Mucosa of descending colon (tissue), 3 donors: ENCODE results near the gene CAPN2. TPM values are rescaled to one million over a fixed set of nuclear protein-coding genes. Genes with fewer than 3 reads are reported as not detected.
A peak's percentile ranks its signal among the peaks of the same experiment; 100 is the strongest.

Experiments used
- ATAC-seq: fragments of 200-7000 bp; cut with Tn5 transposase; one replicate; pipeline ENCODE4 v1.9.1; 2020; ENCODE audit warnings: mild to moderate bottlenecking, moderate library complexity
- DNase-seq, 3 donors: peaks; one replicate each; pipeline ENCODE4 v3.0.0-alpha.2; 2020
- H3K36me3 ChIP-seq: fragments of 200-600 bp; one replicate; pipeline ENCODE4 v1.8.0; 2021; ENCODE audit warnings: low read depth, mild to moderate bottlenecking
- H3K4me1 ChIP-seq: fragments of 200-600 bp; one replicate; pipeline ENCODE4 v1.8.0; 2021; ENCODE audit warnings: low read depth, mild to moderate bottlenecking
- H3K4me3 ChIP-seq: fragments of 200-600 bp; one replicate; pipeline ENCODE4 v1.8.0; 2021; ENCODE audit warnings: mild to moderate bottlenecking
- H3K9me3 ChIP-seq: fragments of 200-600 bp; one replicate; pipeline ENCODE4 v1.8.0; 2021; ENCODE audit warnings: mild to moderate bottlenecking
- intact Hi-C, 2 donors: fragments of 100-400 bp; cut with DNase I in 1 of 2; cut with micrococcal nuclease in 1 of 2; formaldehyde crosslinking; loops; one replicate each; pipeline versions ENCODE4 v1.11.0 to v1.11.1; 2022; cut with DNase I, micrococcal nuclease
- total RNA-seq, 3 donors: library from RNA; stranded (reverse); fragmentation: NEBNext Ultra II Directional in 2 of 3; extraction: Animal tissue kit (Norgen Biotek cat#: 25700) in 2 of 3; gene quantifications; one replicate each; pipeline versions ENCODE4 v1.2.1 to v1.2.4, GENCODE V29; 2021 to 2023
- TF ChIP-seq, protein P1 (sequence below): fragments of 200-600 bp; IDR thresholded peaks from one replicate; pipeline ENCODE4 v1.8.0; 2022; ENCODE audit warnings: antibody characterized with exemption, mild to moderate bottlenecking
- donor health status: DM: no; HTN: no; CAD: no; lungs with moderate emphysema.
- donor health status: DM: no; HTN: no; CAD: no.
- donor health status: DM: no; HTN: yes; CAD: no.

Gene CAPN2
- total RNA-seq, 3 donors from 2014 or later: 200 to 417 (median 305) TPM

DNA sequence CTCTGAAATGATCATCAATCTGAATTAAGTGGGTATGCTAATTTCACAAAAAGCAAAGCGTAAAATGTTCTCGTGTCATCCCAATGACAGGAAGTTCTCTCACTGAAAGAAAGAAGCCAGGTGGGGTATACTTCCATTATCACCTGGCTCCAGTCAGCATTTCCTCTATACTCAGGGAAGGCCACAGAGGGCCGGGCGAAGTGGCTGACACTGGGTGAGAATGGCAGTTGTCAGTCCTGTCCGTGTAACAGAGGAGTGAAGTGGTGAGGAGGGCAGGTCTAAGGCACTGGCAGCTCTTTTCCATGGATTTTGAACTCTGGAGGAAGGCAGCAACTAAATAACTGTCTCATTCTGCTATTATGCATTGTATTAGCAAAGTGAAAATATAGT lies 60.4 kb downstream of the CAPN2 start:
- Histone ChIP-seq H3K4me3 (no peak overlapping the region), H3K4me1 (peaks cover 2% of the 10 kb centered on the region), H3K36me3 (no peaks in the 10 kb centered on the region), H3K9me3 (no peaks in the 10 kb centered on the region)
- intact Hi-C loops: no loop called here
- TF ChIP-seq, protein P1, sequence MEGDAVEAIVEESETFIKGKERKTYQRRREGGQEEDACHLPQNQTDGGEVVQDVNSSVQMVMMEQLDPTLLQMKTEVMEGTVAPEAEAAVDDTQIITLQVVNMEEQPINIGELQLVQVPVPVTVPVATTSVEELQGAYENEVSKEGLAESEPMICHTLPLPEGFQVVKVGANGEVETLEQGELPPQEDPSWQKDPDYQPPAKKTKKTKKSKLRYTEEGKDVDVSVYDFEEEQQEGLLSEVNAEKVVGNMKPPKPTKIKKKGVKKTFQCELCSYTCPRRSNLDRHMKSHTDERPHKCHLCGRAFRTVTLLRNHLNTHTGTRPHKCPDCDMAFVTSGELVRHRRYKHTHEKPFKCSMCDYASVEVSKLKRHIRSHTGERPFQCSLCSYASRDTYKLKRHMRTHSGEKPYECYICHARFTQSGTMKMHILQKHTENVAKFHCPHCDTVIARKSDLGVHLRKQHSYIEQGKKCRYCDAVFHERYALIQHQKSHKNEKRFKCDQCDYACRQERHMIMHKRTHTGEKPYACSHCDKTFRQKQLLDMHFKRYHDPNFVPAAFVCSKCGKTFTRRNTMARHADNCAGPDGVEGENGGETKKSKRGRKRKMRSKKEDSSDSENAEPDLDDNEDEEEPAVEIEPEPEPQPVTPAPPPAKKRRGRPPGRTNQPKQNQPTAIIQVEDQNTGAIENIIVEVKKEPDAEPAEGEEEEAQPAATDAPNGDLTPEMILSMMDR: no peak
- no peak for DNase-seq
- ATAC-seq: no peak

DNA sequence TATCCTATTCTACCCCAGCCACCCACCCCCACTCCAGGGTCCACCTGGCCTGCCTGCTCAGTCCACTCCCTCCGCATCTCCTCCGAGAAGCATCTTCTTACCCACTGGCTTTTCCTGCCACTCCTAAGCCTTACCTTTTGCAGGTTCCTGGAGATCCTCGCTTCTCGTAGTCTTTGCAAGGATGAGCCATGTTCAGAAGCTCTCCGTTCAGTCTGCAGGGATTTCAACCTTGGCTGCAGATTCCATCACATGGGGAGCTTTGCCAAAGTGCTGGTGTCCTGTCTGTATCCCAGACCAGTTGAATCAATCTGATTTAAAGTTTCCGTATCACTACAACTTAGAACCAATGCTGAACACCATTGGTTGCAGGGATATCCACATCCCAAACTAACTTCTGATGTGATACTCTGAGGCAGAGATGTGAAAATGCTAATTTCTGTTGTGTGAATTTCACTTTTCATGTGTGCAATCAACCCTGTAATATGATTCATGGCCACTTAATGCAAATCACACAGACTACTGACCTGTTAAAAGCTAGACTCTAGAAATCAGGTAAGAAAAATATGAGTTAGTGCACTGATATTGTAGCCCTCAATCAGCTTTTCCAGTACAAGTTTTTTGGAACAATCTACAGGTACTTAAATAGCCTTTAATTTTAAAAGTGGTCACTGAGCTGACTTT lies 61.9 kb downstream of the CAPN2 start:
- ATAC-seq (no peak), DNase-seq (no peak)
- Histone ChIP-seq H3K4me3 (no peak overlapping the region), H3K36me3 (no peaks in the 10 kb centered on the region), H3K9me3 (no peaks in the 10 kb centered on the region), H3K4me1 (peaks cover 2% of the 10 kb centered on the region)
- TF ChIP-seq, protein P1: no peak
- intact Hi-C loops: no loop called here

DNA sequence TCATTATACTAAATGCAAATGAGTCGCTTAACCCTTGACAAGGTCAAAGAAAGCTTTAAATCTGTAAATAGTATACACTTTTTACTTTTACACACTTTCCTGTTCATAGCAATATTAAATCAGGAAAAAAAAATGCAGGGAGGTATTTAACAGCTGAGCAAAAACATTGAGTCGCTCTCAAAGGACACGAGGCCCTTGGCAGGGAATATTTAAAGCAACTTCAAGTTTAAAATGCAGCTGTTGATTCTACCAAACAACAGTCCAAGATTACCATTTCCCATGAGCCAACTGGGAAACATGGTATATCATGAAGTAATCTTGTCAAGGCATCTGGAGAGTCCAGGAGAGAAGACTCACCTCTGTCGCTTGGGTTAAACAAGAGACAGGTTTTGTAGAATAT lies 62.7 kb downstream of the CAPN2 start:
- DNase-seq (no peak), ATAC-seq (no peak)
- H3K36me3 ChIP-seq: no peaks in the 10 kb centered on the region
- intact Hi-C loops: no loop called here
- no peak overlapping the region for H3K4me3 ChIP-seq
- TF ChIP-seq, protein P1: no peak
- peaks cover 2% of the 10 kb centered on the region for H3K4me1 ChIP-seq
- no peaks in the 10 kb centered on the region for H3K9me3 ChIP-seq

DNA sequence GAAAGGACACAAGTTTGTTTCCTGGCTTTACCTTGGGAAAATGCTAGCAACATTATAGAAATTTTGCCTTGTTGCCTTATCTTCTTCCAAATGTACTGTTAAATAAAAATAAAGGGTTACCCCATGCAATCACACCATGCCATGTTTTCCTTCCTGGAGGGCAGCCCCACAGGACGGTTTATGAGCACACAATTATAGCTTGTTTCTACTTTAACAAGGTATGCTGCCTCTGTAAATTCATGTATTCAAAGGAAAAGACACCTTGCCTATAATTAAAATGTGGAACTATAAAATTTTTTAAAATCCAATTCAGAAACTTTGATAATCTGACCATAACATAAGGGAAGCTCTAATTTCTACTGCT lies 63.4 kb downstream of the CAPN2 start:
- H3K4me1 ChIP-seq: peaks cover 2% of the 10 kb centered on the region
- no peak overlapping the region for H3K4me3 ChIP-seq
- intact Hi-C loops: no loop called here
- ATAC-seq: no peak
- H3K36me3 ChIP-seq: no peaks in the 10 kb centered on the region
- TF ChIP-seq, protein P1: no peak
- DNase-seq: no peak
- H3K9me3 ChIP-seq: no peaks in the 10 kb centered on the region

DNA sequence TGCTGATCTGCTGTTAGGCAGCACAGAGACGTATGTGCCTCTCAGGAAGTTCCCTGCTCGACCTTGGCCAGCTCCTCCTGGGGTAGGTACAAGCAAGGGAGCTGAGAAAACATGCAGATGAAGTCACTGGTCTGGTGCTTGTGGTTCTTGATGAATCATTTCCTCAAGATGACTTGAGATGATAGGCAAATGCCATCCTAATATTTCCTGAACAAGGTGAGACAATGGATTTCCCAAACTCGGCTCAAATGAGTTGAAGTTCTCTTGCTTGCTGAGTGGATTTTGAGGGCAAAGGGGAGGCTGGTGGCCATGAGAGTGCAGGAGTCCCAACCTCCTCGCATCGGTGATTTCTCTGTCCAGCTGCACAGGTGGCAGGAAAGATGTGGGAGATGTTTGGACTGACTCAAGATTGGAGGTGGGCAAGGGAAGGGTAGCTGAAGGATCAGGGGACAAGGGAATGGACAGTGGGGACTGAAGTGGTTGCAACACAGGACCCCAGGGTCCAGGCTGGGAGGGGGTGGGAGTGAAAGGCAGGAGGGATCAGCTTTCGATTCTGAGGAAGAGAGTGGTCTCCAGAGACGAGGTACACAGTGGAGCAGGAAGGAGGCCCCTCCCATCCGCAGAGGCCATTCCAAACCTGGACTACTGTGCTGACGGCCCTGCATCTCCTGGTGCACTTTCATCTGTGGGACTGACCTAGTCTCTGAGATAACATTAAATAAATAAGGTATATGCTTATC lies 63.9 kb downstream of the CAPN2 start:
- intact Hi-C loops: no loop called here
- Histone ChIP-seq H3K4me1 (peaks cover 2% of the 10 kb centered on the region), H3K36me3 (no peaks in the 10 kb centered on the region), H3K4me3 (no peak overlapping the region), H3K9me3 (no peaks in the 10 kb centered on the region)
- DNase-seq (no peak), ATAC-seq (peak; percentile 45)
- TF ChIP-seq, protein P1: no peak
